K562 (cell line): ENCODE results near the gene SPTBN2. TPM values are rescaled to one million over a fixed set of nuclear protein-coding genes. Genes with fewer than 3 reads are reported as not detected.

ENCODE experiments used
- ASH1L ChIP-seq: fragments of 450-650 bp; IDR thresholded peaks from 2 replicates; pipeline ENCODE4 v1.6.1; 2018; ENCODE audit warnings: borderline replicate concordance, mild to moderate bottlenecking, low read depth; ENCODE audit not compliant: partially characterized antibody
- BDP1 ChIP-seq: IDR thresholded peaks from 3 replicates; pipeline ENCODE4 v1.6.1; 2011; ENCODE audit not compliant: insufficient read length, insufficient read depth
- C11orf30 ChIP-seq: fragments of 450-650 bp; IDR thresholded peaks from 2 replicates; pipeline ENCODE4 v1.6.1; 2016; ENCODE audit warnings: low read depth, mild to moderate bottlenecking
- CEBPG ChIP-seq, 3 experiments: fragments of 200-800 bp in 1 of 3; sonication (Bioruptor generic) in 1 of 3; sonication (generic) in 1 of 3; formaldehyde crosslinking in 1 of 3; IDR thresholded peaks in 2 of 3; conservative IDR thresholded peaks in 1 of 3; 2 replicates each; pipeline versions ENCODE4 v1.6.1 to v1.8.0; 2016 to 2022; ENCODE audit warnings: missing compliant biosample characterization in 2 of 3, missing genetic modification characterization in 2 of 3, mild to moderate bottlenecking in 1 of 3, missing genetic modification reagents in 1 of 3
- ELF2 ChIP-seq: fragments of 250-450 bp; sonication (Bioruptor Pico); IDR thresholded peaks from 2 replicates; pipeline ENCODE4 v1.5.0; 2021; ENCODE audit warnings: mild to moderate bottlenecking
- ETV1 ChIP-seq: fragments of 450-650 bp; conservative IDR thresholded peaks from 2 replicates; pipeline ENCODE4 v1.6.1; 2016; ENCODE audit warnings: missing genetic modification characterization, control low read depth, low read depth, missing compliant biosample characterization
- FOSL1 ChIP-seq: fragments of 200-800 bp; sonication (Bioruptor generic); conservative IDR thresholded peaks from 2 replicates; pipeline ENCODE4 v1.6.1; 2016; ENCODE audit warnings: missing genetic modification characterization, missing compliant biosample characterization
- KDM1A ChIP-seq, 2 experiments: fragments of 450-650 bp; IDR thresholded peaks; 2 replicates each; pipeline ENCODE4 v1.6.1; 2016; ENCODE audit warnings: mild to moderate bottlenecking in 2 of 2
- MAFG ChIP-seq: fragments of 450-650 bp; conservative IDR thresholded peaks from 2 replicates; pipeline ENCODE4 v1.6.1; 2016; ENCODE audit warnings: missing genetic modification characterization, missing compliant biosample characterization
- MED1 ChIP-seq: sonication (generic); formaldehyde crosslinking; IDR thresholded peaks from 2 replicates; pipeline ENCODE4 v1.8.1; 2023; ENCODE audit warnings: missing genetic modification reagents, borderline replicate concordance
- MIER1 ChIP-seq: fragments of 450-650 bp; IDR thresholded peaks from 2 replicates; pipeline ENCODE4 v1.6.1; 2016; ENCODE audit warnings: antibody characterized with exemption, mild to moderate bottlenecking, low read depth
- MTA2 ChIP-seq: fragments of 450-650 bp; IDR thresholded peaks from 2 replicates; pipeline ENCODE4 v1.6.1; 2016; ENCODE audit warnings: low read depth
- NCOA6 ChIP-seq: fragments of 450-650 bp; IDR thresholded peaks from 2 replicates; pipeline ENCODE4 v1.6.1; 2017; ENCODE audit warnings: mild to moderate bottlenecking
- POLR2AphosphoS5 ChIP-seq: IDR thresholded peaks from 2 replicates; pipeline ENCODE4 v1.6.1; 2011; ENCODE audit warnings: mild to moderate bottlenecking, low read depth, low read length, moderate library complexity; ENCODE audit not compliant: control insufficient read depth, insufficient read depth
- SMARCA4 ChIP-seq: fragments of 450-650 bp; IDR thresholded peaks from 2 replicates; pipeline ENCODE4 v1.6.1; 2016
- TAL1 ChIP-seq: fragments of 450-650 bp; IDR thresholded peaks from 2 replicates; pipeline ENCODE4 v1.6.1; 2016; ENCODE audit warnings: mild to moderate bottlenecking
- ZKSCAN1 ChIP-seq: fragments of 150-350 bp; IDR thresholded peaks from 2 replicates; pipeline ENCODE4 v1.6.1; 2016; ENCODE audit warnings: low read depth, low read length
- ZNF124 ChIP-seq: sonication (generic); formaldehyde crosslinking; IDR thresholded peaks from 2 replicates; pipeline ENCODE4 v1.8.1; 2022; ENCODE audit warnings: missing genetic modification reagents
- ZNF384 ChIP-seq: IDR thresholded peaks from 2 replicates; pipeline ENCODE4 v1.6.1; 2012; ENCODE audit warnings: low read depth, low read length, improper control_type of control experiment
- ZNF77 ChIP-seq: fragments of 250-450 bp; sonication (Bioruptor Pico); IDR thresholded peaks from 2 replicates; pipeline ENCODE4 v1.5.0; 2020
- polyA plus RNA-seq, 8 experiments: library from polyadenylated mRNA; depleted of rRNA in 4 of 8; stranded (reverse) in 5 of 8; unstranded in 3 of 8; fragments of >200 nt; fragmentation: Nextera tagmentation in 2 of 8; fragmentation: Illumina TruSeq in 1 of 8; extraction: Ambion mirVana in 2 of 8; extraction: Trizol in 1 of 8; gene quantifications; 2 replicates each; pipeline versions ENCODE4 v1.2.1 to v1.2.3, GENCODE V29; 2011 to 2014; ENCODE audit warnings: inconsistent platforms in 1 of 8, missing spikeins in 1 of 8
- total RNA-seq, 7 experiments: library from RNA; depleted of rRNA in 6 of 7; stranded (reverse); fragments of >200 nt in 6 of 7; fragmentation: Illumina TruSeq in 2 of 7; extraction: Trizol in 2 of 7; gene quantifications; 2 replicates each; pipeline versions ENCODE4 v1.2.1 to v1.2.3, GENCODE V29; 2011 to 2021; ENCODE audit warnings: low replicate concordance in 1 of 7
- TF ChIP-seq, protein P1 (sequence below): fragments of 450-650 bp; formaldehyde crosslinking; IDR thresholded peaks from 2 replicates; pipeline ENCODE4 v1.4.0; 2020; ENCODE audit warnings: mild to moderate bottlenecking, moderate library complexity
- TF ChIP-seq, protein P2 (sequence below): IDR thresholded peaks from 3 replicates; pipeline ENCODE4 v1.6.1; 2011; ENCODE audit warnings: borderline replicate concordance, mild to moderate bottlenecking, moderate library complexity; ENCODE audit not compliant: insufficient read length; ENCODE audit errors: extremely low read depth
- TF ChIP-seq, protein P3 (sequence below), 2 experiments: fragments of 450-650 bp in 1 of 2; sonication (generic) in 1 of 2; formaldehyde crosslinking in 1 of 2; IDR thresholded peaks in 1 of 2; conservative IDR thresholded peaks in 1 of 2; 2 replicates each; pipeline versions ENCODE4 v1.6.1 to v1.8.1; 2016 to 2023; ENCODE audit warnings: mild to moderate bottlenecking in 2 of 2, moderate library complexity in 2 of 2, inconsistent platforms in 1 of 2, missing genetic modification reagents in 1 of 2

Gene SPTBN2
- total and polyA plus RNA-seq, 9 of the 15 experiments (the other 6 are each of a cell fraction or from before 2014, with no cell fraction given) = 0.38 to 56.5 (median 19.7) TPM

DNA sequence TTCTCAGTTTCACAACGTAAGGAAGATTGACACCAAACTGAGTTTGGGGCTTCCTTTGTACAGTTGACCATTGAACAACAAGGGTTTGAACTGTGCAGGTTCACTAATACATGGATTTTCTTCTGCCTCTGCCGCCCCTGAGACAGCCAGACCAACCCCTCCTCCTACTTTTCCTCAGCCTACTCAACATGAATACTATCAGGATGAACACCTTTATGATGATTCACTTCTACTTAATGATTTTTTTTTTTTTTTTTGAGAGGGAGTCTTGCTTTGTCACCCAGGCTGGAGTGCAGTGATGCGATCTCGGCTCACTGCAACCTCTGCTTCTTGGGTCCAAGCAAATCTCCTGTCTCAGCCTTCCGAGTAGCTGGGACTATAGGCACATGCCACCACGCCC is 75.9 kb downstream of the SPTBN2 start (continued):
- TF ChIP-seq POLR2AphosphoS5 (0 out of 2 replicates have a peak, but pooled peaks have one; percentile 13), MIER1 (no peak), ETV1 (no peak), ZNF384 (peak; percentile 86), TAL1 (peak; percentile 59), MTA2 (peak; percentile 30; the same call in 1 of the 2 replicates), ZKSCAN1 (no peak), ELF2 (CRISPR knock-in tag) (no peak), SMARCA4 (peak; percentile 82), C11orf30 (peak; percentile 50; the same call in 1 of the 2 replicates), KDM1A (IDR thresholded peaks at IDR 0.05) (peak in 1 of 2 experiments; percentile 31; a peak in 1 of 4 replicates), BDP1 (no peak), ZNF124 (CRISPR knock-in tag) (no peak), CEBPG (CRISPR knock-in tag; IDR thresholded peaks at IDR 0.05) (no peak), CEBPG (tag; conservative IDR thresholded peaks at IDR 0.05 in 1 of 2, IDR thresholded peaks at IDR 0.05 in 1 of 2) (no peak), MAFG (peak; percentile 60), ASH1L (no peak), FOSL1 (peak; percentile 78), ZNF77 (CRISPR knock-in tag) (no peak), NCOA6 (no peak), MED1 (CRISPR knock-in tag) (no peak)
- TF ChIP-seq, protein P1, sequence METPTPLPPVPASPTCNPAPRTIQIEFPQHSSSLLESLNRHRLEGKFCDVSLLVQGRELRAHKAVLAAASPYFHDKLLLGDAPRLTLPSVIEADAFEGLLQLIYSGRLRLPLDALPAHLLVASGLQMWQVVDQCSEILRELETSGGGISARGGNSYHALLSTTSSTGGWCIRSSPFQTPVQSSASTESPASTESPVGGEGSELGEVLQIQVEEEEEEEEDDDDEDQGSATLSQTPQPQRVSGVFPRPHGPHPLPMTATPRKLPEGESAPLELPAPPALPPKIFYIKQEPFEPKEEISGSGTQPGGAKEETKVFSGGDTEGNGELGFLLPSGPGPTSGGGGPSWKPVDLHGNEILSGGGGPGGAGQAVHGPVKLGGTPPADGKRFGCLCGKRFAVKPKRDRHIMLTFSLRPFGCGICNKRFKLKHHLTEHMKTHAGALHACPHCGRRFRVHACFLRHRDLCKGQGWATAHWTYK (CRISPR knock-in tag) = no peak
- TF ChIP-seq, protein P2, sequence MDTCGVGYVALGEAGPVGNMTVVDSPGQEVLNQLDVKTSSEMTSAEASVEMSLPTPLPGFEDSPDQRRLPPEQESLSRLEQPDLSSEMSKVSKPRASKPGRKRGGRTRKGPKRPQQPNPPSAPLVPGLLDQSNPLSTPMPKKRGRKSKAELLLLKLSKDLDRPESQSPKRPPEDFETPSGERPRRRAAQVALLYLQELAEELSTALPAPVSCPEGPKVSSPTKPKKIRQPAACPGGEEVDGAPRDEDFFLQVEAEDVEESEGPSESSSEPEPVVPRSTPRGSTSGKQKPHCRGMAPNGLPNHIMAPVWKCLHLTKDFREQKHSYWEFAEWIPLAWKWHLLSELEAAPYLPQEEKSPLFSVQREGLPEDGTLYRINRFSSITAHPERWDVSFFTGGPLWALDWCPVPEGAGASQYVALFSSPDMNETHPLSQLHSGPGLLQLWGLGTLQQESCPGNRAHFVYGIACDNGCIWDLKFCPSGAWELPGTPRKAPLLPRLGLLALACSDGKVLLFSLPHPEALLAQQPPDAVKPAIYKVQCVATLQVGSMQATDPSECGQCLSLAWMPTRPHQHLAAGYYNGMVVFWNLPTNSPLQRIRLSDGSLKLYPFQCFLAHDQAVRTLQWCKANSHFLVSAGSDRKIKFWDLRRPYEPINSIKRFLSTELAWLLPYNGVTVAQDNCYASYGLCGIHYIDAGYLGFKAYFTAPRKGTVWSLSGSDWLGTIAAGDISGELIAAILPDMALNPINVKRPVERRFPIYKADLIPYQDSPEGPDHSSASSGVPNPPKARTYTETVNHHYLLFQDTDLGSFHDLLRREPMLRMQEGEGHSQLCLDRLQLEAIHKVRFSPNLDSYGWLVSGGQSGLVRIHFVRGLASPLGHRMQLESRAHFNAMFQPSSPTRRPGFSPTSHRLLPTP = no peak
- TF ChIP-seq, protein P3, sequence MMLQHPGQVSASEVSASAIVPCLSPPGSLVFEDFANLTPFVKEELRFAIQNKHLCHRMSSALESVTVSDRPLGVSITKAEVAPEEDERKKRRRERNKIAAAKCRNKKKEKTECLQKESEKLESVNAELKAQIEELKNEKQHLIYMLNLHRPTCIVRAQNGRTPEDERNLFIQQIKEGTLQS (IDR thresholded peaks at IDR 0.05) = peak; percentile 63
- TF ChIP-seq, protein P3 (CRISPR knock-in tag; conservative IDR thresholded peaks at IDR 0.05) = no peak
